DND-41 (cell line): ENCODE data around the gene SLC11A1.

ENCODE experiments used
- ATAC-seq: fragments of 200-7000 bp; cut with Tn5 transposase; 3 replicates; pipeline ENCODE4 v1.9.1; 2021; ENCODE audit warnings: low read depth; ENCODE audit not compliant: insufficient read depth
- DNase-seq: peaks from one replicate; pipeline ENCODE4 v3.0.0-alpha.2; 2020
- H2AFZ ChIP-seq: 2 replicates; pipeline ENCODE4 v1.6.0; 2012; ENCODE audit warnings: low read depth, low read length
- H3K27ac ChIP-seq: 2 replicates; pipeline ENCODE4 v1.5.1; 2012; ENCODE audit warnings: low read length, inconsistent platforms
- H3K27me3 ChIP-seq: fragments of 200-600 bp; sonication (generic); 2 replicates; pipeline ENCODE4 v1.6.0; 2012; ENCODE audit warnings: low read length, mild to moderate bottlenecking, inconsistent platforms; ENCODE audit not compliant: insufficient read depth, poor library complexity
- H3K36me3 ChIP-seq: 2 replicates; pipeline ENCODE4 v1.5.1; 2012; ENCODE audit warnings: low read length, inconsistent platforms; ENCODE audit not compliant: insufficient read depth
- H3K4me1 ChIP-seq: 2 replicates; pipeline ENCODE4 v1.5.1; 2012; ENCODE audit warnings: mild to moderate bottlenecking, low read length; ENCODE audit not compliant: insufficient read depth
- H3K4me2 ChIP-seq: 2 replicates; pipeline ENCODE4 v1.6.0; 2012; ENCODE audit warnings: mild to moderate bottlenecking, moderate library complexity, low read length, inconsistent platforms; ENCODE audit not compliant: insufficient read depth
- H3K4me3 ChIP-seq, 2 experiments: fragments of 200-600 bp in 1 of 2; shearing (Covaris generic) in 1 of 2; 2 replicates each; pipeline ENCODE4 v1.5.1; 2012 to 2016; ENCODE audit warnings: inconsistent platforms in 2 of 2, low read length in 2 of 2, mild to moderate bottlenecking in 2 of 2, low read depth in 1 of 2, moderate library complexity in 1 of 2
- H3K79me2 ChIP-seq: 2 replicates; pipeline ENCODE4 v1.6.0; 2012; ENCODE audit warnings: low read length, inconsistent platforms; ENCODE audit not compliant: insufficient read depth
- H3K9ac ChIP-seq: 2 replicates; pipeline ENCODE4 v1.6.0; 2012; ENCODE audit warnings: low read depth, mild to moderate bottlenecking, inconsistent platforms, low read length, moderate library complexity
- H3K9me3 ChIP-seq: 2 replicates; pipeline ENCODE4 v1.5.1; 2012; ENCODE audit warnings: low read length, moderate library complexity, mild to moderate bottlenecking, inconsistent platforms; ENCODE audit not compliant: insufficient read depth, severe bottlenecking
- H4K20me1 ChIP-seq: 2 replicates; pipeline ENCODE4 v1.6.0; 2012; ENCODE audit warnings: low read length; ENCODE audit not compliant: insufficient read depth
- CTCF ChIP-seq: IDR thresholded peaks from 2 replicates; pipeline ENCODE4 v1.5.1; 2012; ENCODE audit warnings: borderline replicate concordance, low read length, moderate library complexity, mild to moderate bottlenecking; ENCODE audit not compliant: poor library complexity, severe bottlenecking; ENCODE audit errors: extremely low read depth
- EZH2 ChIP-seq: IDR thresholded peaks from 3 replicates; pipeline ENCODE4 v1.6.1; 2012; ENCODE audit warnings: borderline replicate concordance, low read depth, mild to moderate bottlenecking, moderate library complexity, low read length, inconsistent platforms; ENCODE audit not compliant: severe bottlenecking

The SLC11A1 gene

GRCh38 chr2:218395826-218396687 lies 14.0 kb downstream of the SLC11A1 start:
- H3K27ac ChIP-seq = peak overlapping the region; percentile 95
- no peaks in the 10 kb centered on the region for H3K27me3 ChIP-seq
- peaks cover 1% of the 10 kb centered on the region; the same call in 1 of the 2 replicates for H3K36me3 ChIP-seq
- ATAC-seq (peak; percentile 67), DNase-seq (peak; percentile 96)
- H3K4me2 ChIP-seq = peak overlapping the region; percentile 67
- peaks cover 2% of the 10 kb centered on the region for H4K20me1 ChIP-seq
- peak; percentile 82 for TF ChIP-seq CTCF
- no peak for TF ChIP-seq EZH2
- peaks cover 41% of the 10 kb centered on the region for H3K4me1 ChIP-seq
- H3K79me2 ChIP-seq = peaks cover 36% of the 10 kb centered on the region
- H3K4me3 ChIP-seq = peak overlapping the region; percentile 46 to 67; a peak in 3 of 4 replicates
- peak overlapping the region; percentile 93 for H2AFZ ChIP-seq
- H3K9ac ChIP-seq = peak overlapping the region; percentile 90
- no peaks in the 10 kb centered on the region for H3K9me3 ChIP-seq

GRCh38 chr2:218396688-218397462 lies 14.8 kb downstream of the SLC11A1 start:
- TF ChIP-seq CTCF (no peak), EZH2 (no peak)
- Histone ChIP-seq H3K79me2 (peaks cover 44% of the 10 kb centered on the region), H4K20me1 (peaks cover 10% of the 10 kb centered on the region), H3K9me3 (no peaks in the 10 kb centered on the region), H3K4me2 (peak overlapping the region; percentile 67), H3K36me3 (peaks cover 9% of the 10 kb centered on the region), H3K9ac (peak overlapping the region; percentile 90), H3K4me1 (peaks cover 49% of the 10 kb centered on the region), H2AFZ (peak overlapping the region; percentile 76), H3K27ac (peak overlapping the region; percentile 95), H3K4me3 (peak overlapping the region; percentile 46 to 67; a peak in 3 of 4 replicates), H3K27me3 (no peaks in the 10 kb centered on the region)
- DNase-seq = peak; percentile 92
- ATAC-seq = peak; percentile 38

GRCh38 chr2:218397463-218397819 lies 15.4 kb downstream of the SLC11A1 start:
- Histone ChIP-seq H3K4me3 (peak overlapping the region; percentile 46 to 67; a peak in 3 of 4 replicates), H3K9me3 (no peaks in the 10 kb centered on the region), H3K4me1 (peaks cover 54% of the 10 kb centered on the region), H3K9ac (peak overlapping the region; percentile 90), H3K4me2 (peak overlapping the region; percentile 67), H3K79me2 (peaks cover 50% of the 10 kb centered on the region), H3K36me3 (peaks cover 15% of the 10 kb centered on the region), H2AFZ (peak overlapping the region; percentile 76), H3K27me3 (no peaks in the 10 kb centered on the region), H4K20me1 (peaks cover 15% of the 10 kb centered on the region), H3K27ac (peak overlapping the region; percentile 95)
- ATAC-seq (no peak), DNase-seq (no peak)
- TF ChIP-seq CTCF (no peak), EZH2 (no peak)
